ENCODE data around the gene NR3C1.

Gene NR3C1

DNA sequence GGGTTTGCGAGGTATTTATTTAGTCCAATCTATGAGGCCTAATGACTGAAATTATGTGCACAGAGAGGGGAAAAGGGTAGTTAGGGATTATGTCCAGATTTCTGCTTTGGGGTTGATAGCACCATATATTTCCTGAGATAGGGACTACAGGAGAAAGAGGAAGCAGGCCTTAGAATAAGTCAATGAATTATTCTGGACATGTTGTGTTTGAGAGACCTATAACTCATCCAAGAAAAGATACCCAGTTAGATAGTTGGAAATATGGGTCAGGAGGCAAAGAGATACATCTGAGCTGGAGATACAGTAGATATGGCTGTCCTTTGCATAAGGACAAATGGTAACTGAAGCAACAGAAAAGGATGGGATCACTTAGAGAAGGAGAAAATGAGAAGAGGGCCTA is 53.1 kb downstream of the NR3C1 start:
- TF ChIP-seq, protein P1, sequence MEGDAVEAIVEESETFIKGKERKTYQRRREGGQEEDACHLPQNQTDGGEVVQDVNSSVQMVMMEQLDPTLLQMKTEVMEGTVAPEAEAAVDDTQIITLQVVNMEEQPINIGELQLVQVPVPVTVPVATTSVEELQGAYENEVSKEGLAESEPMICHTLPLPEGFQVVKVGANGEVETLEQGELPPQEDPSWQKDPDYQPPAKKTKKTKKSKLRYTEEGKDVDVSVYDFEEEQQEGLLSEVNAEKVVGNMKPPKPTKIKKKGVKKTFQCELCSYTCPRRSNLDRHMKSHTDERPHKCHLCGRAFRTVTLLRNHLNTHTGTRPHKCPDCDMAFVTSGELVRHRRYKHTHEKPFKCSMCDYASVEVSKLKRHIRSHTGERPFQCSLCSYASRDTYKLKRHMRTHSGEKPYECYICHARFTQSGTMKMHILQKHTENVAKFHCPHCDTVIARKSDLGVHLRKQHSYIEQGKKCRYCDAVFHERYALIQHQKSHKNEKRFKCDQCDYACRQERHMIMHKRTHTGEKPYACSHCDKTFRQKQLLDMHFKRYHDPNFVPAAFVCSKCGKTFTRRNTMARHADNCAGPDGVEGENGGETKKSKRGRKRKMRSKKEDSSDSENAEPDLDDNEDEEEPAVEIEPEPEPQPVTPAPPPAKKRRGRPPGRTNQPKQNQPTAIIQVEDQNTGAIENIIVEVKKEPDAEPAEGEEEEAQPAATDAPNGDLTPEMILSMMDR (conservative IDR thresholded peaks at IDR 0.05; ENCODE audit: control insufficient read depth, insufficient read depth, low read depth, low read length) = no peak
- no peak overlapping the region for H3K4me3 ChIP-seq (ENCODE audit: control insufficient read depth, low read depth, low read length)
- DNase-seq (ENCODE audit: low read depth) = no peak

GRCh38 chr5:143349177-143349576 is 54.3 kb downstream of the NR3C1 start:
- DNase-seq (ENCODE audit: low read depth) = peak; percentile 37
- no peak overlapping the region for H3K4me3 ChIP-seq (ENCODE audit: control insufficient read depth, low read depth, low read length)
- TF ChIP-seq, protein P1 (conservative IDR thresholded peaks at IDR 0.05; ENCODE audit: control insufficient read depth, insufficient read depth, low read depth, low read length) = no peak

DNA sequence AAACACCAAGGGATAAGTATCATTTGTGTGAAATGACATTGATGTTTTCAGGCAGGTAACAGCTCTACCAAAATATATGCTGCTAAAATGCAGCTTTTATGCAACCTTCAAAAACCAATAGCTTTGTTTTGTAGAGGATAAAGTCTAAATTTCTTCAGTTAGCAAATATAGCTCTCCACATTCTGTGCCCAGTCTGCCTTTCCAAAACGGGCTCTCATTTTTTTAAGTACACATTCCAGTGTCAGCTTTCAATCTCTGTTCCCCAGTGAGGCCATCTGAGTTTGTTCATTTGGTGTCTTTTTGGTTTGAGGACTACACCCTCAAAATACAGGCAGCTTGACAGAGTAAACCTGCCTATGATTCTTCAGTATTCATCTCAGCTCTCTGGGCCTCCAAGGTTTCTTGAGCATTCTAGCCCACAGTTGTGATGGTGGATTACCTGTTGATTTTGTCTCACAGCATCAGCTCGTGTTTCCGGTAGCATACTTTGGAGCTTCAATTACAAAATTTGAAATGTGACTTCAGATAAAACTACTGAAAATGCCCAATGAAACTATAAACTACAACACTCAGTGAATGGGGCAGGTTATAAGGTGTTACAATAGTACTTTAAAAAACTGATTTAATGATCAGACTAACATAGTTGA is 55.7 kb downstream of the NR3C1 start:
- DNase-seq (ENCODE audit: low read depth) = no peak
- no peak overlapping the region for H3K4me3 ChIP-seq (ENCODE audit: control insufficient read depth, low read depth, low read length)

GRCh38 chr5:143347046-143347445 is 56.4 kb downstream of the NR3C1 start:
- DNase-seq (ENCODE audit: low read depth) = no peak
- TF ChIP-seq, protein P1 (conservative IDR thresholded peaks at IDR 0.05; ENCODE audit: control insufficient read depth, insufficient read depth, low read depth, low read length) = no peak
- H3K4me3 ChIP-seq (ENCODE audit: control insufficient read depth, low read depth, low read length) = no peak overlapping the region

More for the DNA sequence above, 55.7 kb downstream of the NR3C1 start:
- TF ChIP-seq, protein P1 (conservative IDR thresholded peaks at IDR 0.05; ENCODE audit: control insufficient read depth, insufficient read depth, low read depth, low read length) = no peak

- TF ChIP-seq, protein P1 (conservative IDR thresholded peaks at IDR 0.05; ENCODE audit: control insufficient read depth, insufficient read depth, low read depth, low read length) = no peak
Observed at GRCh38 chr5:143345671-143346440, 57.6 kb downstream of the NR3C1 start.

DNA sequence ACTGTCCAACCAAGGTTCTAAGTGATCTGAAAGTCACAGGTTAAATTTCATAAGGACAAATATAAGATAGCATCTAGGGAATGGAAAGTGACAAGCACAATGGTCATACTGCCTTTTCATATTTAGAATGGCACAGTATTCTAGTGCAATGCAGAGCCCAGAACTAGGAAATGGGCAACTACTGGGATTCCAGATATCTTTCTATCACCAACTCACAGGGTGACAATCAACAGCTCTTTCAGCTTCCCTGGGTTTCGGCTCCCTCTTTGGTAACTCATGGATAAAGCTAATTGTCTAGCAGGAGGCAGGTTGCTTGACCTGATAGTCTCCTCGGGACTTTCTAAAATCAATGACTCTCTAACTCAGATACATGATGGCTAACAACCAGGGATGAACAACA is 60.4 kb downstream of the NR3C1 start:
- H3K4me3 ChIP-seq (ENCODE audit: control insufficient read depth, low read depth, low read length) = no peak overlapping the region
- DNase-seq (ENCODE audit: low read depth) = no peak
- TF ChIP-seq, protein P1 (conservative IDR thresholded peaks at IDR 0.05; ENCODE audit: control insufficient read depth, insufficient read depth, low read depth, low read length) = no peak

More at GRCh38 chr5:143345671-143346440, 57.6 kb downstream of the NR3C1 start:
- H3K4me3 ChIP-seq (ENCODE audit: control insufficient read depth, low read depth, low read length) = no peak overlapping the region
- no peak for DNase-seq (ENCODE audit: low read depth)

All from fibroblast of mammary gland (primary cell).